NCI-H69 (cell line): ENCODE measurements around the gene MAP2K1.
A peak's percentile ranks its signal among the peaks of the same experiment; 100 is the strongest.

Experiments
- DNase-seq: peaks from one replicate; lab custom pipeline; 2025; lab: John Stamatoyannopoulos, UW

The MAP2K1 gene

DNA sequence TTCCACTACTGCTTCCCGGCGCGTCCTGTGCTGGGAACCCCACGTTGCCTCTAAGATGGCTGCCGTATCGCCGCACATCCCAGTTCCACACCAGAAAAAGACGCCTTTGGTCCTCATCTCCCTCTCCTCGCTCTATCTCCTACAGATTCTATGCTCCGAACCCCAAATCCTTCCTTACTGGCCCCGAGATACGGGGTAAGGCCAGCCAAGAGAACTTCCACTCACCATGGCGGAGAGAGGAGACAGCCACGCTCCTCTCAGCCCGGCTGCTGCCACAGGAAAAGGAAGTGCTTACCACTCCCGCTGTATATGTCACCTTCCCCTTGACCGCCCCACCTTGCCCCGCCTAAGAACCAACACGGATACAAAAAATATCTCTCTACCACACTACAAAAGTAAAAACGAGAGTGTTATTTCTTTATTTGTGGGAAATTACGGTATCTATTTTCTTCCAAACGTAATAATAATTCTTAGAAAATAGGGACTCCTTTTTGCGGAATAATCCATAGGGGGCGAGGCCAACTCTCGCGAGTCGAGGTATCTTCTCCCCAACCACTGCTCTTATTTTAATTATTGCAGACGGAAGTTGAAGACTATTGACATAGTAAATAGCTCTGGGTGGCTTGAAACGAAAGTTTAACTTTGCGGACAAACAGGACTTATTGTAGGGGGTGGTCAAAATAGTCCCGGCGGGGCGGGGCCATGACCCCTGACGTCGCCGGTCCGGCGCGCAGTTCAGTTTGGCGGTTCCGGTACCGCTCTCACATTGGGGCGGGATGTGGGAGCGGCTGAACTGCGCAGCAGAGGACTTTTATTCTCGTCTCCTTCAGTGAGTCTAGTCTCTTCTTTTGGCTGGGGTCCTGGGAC lies 118.1 kb downstream of the MAP2K1 start, which contains the start of the genes RPL4 and ZWILCH:
RPL4 (minus strand) TSS at position 293 of the 867 bp plus-strand sequence; CDS start at position 228, 65 bp downstream.
ZWILCH (plus strand) TSS at position 764 of the 867 bp plus-strand sequence; CDS start at position 777, 13 bp downstream.
- peak; percentile 87 for DNase-seq

GRCh38 chr15:66505430-66505811 lies 118.7 kb downstream of the MAP2K1 start:
- no peak for DNase-seq

GRCh38 chr15:66505818-66506217 lies 119.1 kb downstream of the MAP2K1 start:
- DNase-seq, result peak; percentile 30

DNA sequence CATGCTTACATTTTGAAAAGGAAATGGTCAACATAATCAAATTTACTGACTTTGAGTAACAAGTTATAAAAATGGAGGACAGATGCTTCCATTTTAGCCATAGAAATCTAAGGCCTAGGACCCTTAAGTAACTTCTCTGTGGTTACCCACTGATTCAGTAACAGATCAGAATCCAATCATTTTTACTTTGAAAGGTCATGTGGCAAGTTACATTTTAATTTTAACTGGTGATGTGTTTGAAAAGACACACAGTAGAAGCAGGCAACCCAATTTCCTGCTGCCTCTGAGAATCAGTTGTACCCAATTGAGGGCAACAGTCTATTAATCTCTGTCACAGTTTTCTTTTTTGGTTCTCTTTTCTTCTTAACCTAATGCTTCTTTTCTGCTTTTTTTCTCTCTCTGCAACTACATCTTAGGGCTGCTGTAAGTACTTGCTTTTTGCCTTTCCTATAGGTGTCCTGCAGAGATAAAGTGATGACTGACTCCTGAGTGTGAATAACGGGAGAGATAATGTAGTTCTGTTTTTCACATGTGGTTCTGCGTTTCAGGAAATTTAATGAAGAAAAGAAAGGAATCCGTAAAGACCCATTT lies 121.7 kb downstream of the MAP2K1 start:
- no peak for DNase-seq

- no peak for DNase-seq
Observed at GRCh38 chr15:66514586-66514985, 127.9 kb downstream of the MAP2K1 start.

GRCh38 chr15:66515901-66516322 lies 129.2 kb downstream of the MAP2K1 start:
- peak; percentile 14 for DNase-seq

GRCh38 chr15:66523926-66524325 lies 137.2 kb downstream of the MAP2K1 start:
- no peak for DNase-seq

GRCh38 chr15:66524838-66525237 lies 138.1 kb downstream of the MAP2K1 start:
- no peak for DNase-seq

GRCh38 chr15:66535056-66535455 lies 148.3 kb downstream of the MAP2K1 start:
- no peak for DNase-seq
